ENCODE results near the gene CETN2. TPM values are rescaled to one million over a fixed set of nuclear protein-coding genes. Genes with fewer than 3 reads are reported as not detected.
A peak's percentile ranks its signal among the peaks of the same experiment; 100 is the strongest.

Gene CETN2
- total RNA-seq, 1 donor from 2014 or later: 58.2 TPM

GRCh38 chrX:152832520-152832919, 2.0 kb upstream of the CETN2 start:
- Mint-ChIP-seq H3K9me3 (ENCODE audit: low read depth) (peaks cover 35% of the 10 kb centered on the region), H3K36me3 (ENCODE audit: insufficient read depth) (peaks cover 21% of the 10 kb centered on the region)

GRCh38 chrX:152831391-152831790, 834 bp upstream of the CETN2 start:
- DNase-seq (ENCODE audit: low spot score, unreplicated experiment): no peak
- Mint-ChIP-seq H3K27ac (peak overlapping the region; percentile 95), H3K36me3 (ENCODE audit: insufficient read depth) (peaks cover 15% of the 10 kb centered on the region), H3K4me1 (ENCODE audit: low read depth) (peaks cover 16% of the 10 kb centered on the region), H3K27me3 (no peaks in the 10 kb centered on the region), H3K9me3 (ENCODE audit: low read depth) (peaks cover 29% of the 10 kb centered on the region), H3K4me3 (ENCODE audit: low read depth) (peak overlapping the region; percentile 95)
- TF ChIP-seq, protein P1, sequence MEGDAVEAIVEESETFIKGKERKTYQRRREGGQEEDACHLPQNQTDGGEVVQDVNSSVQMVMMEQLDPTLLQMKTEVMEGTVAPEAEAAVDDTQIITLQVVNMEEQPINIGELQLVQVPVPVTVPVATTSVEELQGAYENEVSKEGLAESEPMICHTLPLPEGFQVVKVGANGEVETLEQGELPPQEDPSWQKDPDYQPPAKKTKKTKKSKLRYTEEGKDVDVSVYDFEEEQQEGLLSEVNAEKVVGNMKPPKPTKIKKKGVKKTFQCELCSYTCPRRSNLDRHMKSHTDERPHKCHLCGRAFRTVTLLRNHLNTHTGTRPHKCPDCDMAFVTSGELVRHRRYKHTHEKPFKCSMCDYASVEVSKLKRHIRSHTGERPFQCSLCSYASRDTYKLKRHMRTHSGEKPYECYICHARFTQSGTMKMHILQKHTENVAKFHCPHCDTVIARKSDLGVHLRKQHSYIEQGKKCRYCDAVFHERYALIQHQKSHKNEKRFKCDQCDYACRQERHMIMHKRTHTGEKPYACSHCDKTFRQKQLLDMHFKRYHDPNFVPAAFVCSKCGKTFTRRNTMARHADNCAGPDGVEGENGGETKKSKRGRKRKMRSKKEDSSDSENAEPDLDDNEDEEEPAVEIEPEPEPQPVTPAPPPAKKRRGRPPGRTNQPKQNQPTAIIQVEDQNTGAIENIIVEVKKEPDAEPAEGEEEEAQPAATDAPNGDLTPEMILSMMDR (IDR thresholded peaks at IDR 0.05; ENCODE audit: unreplicated experiment): no peak

More at GRCh38 chrX:152832520-152832919, 2.0 kb upstream of the CETN2 start:
- no peaks in the 10 kb centered on the region for H3K27me3 Mint-ChIP-seq
- no peak overlapping the region for H3K27ac Mint-ChIP-seq
- TF ChIP-seq, protein P1 (IDR thresholded peaks at IDR 0.05; ENCODE audit: unreplicated experiment): no peak
- H3K4me1 Mint-ChIP-seq (ENCODE audit: low read depth): peaks cover 16% of the 10 kb centered on the region
- DNase-seq (ENCODE audit: low spot score, unreplicated experiment): no peak
- H3K4me3 Mint-ChIP-seq (ENCODE audit: low read depth): peak overlapping the region; percentile 95

GRCh38 chrX:152824841-152825374, 5.6 kb downstream of the CETN2 start:
- H3K4me1 Mint-ChIP-seq (ENCODE audit: low read depth): peaks cover 4% of the 10 kb centered on the region
- no peak for DNase-seq (ENCODE audit: low spot score, unreplicated experiment)
- peaks cover 4% of the 10 kb centered on the region for H3K9me3 Mint-ChIP-seq (ENCODE audit: low read depth)
- peaks cover 10% of the 10 kb centered on the region for H3K27me3 Mint-ChIP-seq
- no peak overlapping the region for H3K4me3 Mint-ChIP-seq (ENCODE audit: low read depth)
- TF ChIP-seq, protein P1 (IDR thresholded peaks at IDR 0.05; ENCODE audit: unreplicated experiment): no peak
- H3K27ac Mint-ChIP-seq: no peak overlapping the region
- H3K36me3 Mint-ChIP-seq (ENCODE audit: insufficient read depth): no peaks in the 10 kb centered on the region

DNA sequence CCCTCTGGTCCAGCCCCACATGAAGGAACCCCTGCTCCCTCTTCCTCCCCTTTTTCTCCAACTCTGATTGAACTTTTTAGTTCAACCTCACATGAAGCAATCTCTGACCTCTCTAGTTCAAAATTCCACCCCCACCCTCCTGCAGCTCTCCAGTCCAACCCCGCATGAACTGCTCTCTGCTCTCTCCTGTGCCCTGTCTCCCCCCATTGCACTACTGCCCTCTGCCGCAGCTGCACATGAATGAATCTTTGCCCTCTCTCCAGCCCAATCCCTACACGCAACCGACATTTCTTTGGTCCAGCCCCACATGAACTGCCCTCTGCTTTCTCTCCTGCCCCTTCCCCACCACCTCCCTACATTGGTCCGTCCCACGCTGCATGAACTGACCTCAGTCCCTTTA, 6.9 kb downstream of the CETN2 start:
- no peaks in the 10 kb centered on the region for H3K36me3 Mint-ChIP-seq (ENCODE audit: insufficient read depth)
- TF ChIP-seq, protein P1 (IDR thresholded peaks at IDR 0.05; ENCODE audit: unreplicated experiment): no peak
- H3K9me3 Mint-ChIP-seq (ENCODE audit: low read depth): no peaks in the 10 kb centered on the region
- no peak overlapping the region for H3K4me3 Mint-ChIP-seq (ENCODE audit: low read depth)
- H3K27me3 Mint-ChIP-seq: peaks cover 10% of the 10 kb centered on the region
- no peaks in the 10 kb centered on the region for H3K4me1 Mint-ChIP-seq (ENCODE audit: low read depth)
- H3K27ac Mint-ChIP-seq: no peak overlapping the region
- DNase-seq (ENCODE audit: low spot score, unreplicated experiment): no peak

DNA sequence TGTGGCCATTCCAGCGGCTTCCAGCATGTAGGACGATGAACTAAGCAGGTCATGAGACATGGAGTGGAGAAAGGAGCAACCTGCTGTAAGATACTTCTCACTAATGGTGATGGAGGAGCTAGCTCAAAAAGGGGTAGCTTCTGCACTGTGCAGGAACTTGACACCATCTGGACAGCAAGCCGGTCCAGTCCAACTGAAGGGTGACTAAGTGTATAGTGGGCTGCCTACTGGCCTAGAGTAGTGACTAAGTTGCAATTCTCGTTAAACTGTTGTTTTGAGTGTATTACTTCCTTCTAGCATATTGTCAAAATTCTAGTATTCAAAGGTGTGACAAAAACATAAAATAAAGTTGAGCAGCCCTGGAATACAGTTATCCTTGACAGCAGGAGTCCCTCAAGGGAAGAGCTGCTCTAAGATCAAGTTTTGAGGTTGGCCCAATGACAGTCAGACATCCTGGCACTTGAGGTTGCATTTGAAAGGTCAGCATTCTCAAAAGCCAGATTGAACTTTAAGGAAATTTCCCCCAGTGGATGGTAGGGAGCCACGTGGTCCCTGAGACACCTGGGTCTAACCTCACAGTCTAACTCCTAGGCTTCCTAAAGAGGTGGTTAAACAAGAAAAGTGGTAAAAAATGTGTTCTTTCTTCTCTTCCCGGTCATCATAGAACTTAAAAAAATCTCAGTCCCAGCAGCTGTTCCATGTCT, 8.0 kb downstream of the CETN2 start:
- Mint-ChIP-seq H3K4me3 (ENCODE audit: low read depth) (no peak overlapping the region), H3K27ac (no peak overlapping the region), H3K4me1 (ENCODE audit: low read depth) (no peaks in the 10 kb centered on the region), H3K27me3 (peaks cover 10% of the 10 kb centered on the region), H3K9me3 (ENCODE audit: low read depth) (peaks cover 4% of the 10 kb centered on the region), H3K36me3 (ENCODE audit: insufficient read depth) (no peaks in the 10 kb centered on the region)
- TF ChIP-seq, protein P1 (IDR thresholded peaks at IDR 0.05; ENCODE audit: unreplicated experiment): no peak
- no peak for DNase-seq (ENCODE audit: low spot score, unreplicated experiment)
